ENCODE data around the gene GSS. TPM values are rescaled to one million over a fixed set of nuclear protein-coding genes. Genes with fewer than 3 reads are reported as not detected.
"Not testable (repeated sequence)": the region's sequence is repeated elsewhere in the genome, so short reads cannot be mapped to it uniquely, and the experiment has no call there.

The GSS gene
- total and polyA plus RNA-seq, 9 donors, result 14.5 to 42.0 (median 22.2) TPM

GRCh38 chr20:34884260-34884659 is 71.3 kb downstream of the GSS start:
- intact Hi-C loops (cut with DNase I), result no loop called here
- no peaks in the 10 kb centered on the region for H3K9me3 ChIP-seq
- WGBS, 3 donors, result 72 to 77% (median 76%) methylated on average over 1 of the region's 1 CpG
- H3K27me3 ChIP-seq, result no peaks in the 10 kb centered on the region
- TF ChIP-seq POLR2A (IDR thresholded peaks at IDR 0.05) (no peak), CTCF (IDR thresholded peaks at IDR 0.05) (no peak), EP300 (IDR thresholded peaks at IDR 0.05) (no peak)
- DNase-seq, result no peak
- H3K27ac ChIP-seq, result no peak overlapping the region
- H3K4me1 ChIP-seq (ENCODE audit: insufficient read depth), result no peaks in the 10 kb centered on the region
- H3K36me3 ChIP-seq, result no peaks in the 10 kb centered on the region
- no peak overlapping the region for H3K4me3 ChIP-seq

- Histone ChIP-seq H3K9me3 (no peaks in the 10 kb centered on the region), H3K36me3 (no peaks in the 10 kb centered on the region), H3K27ac (no peak overlapping the region), H3K4me1 (ENCODE audit: insufficient read depth) (no peaks in the 10 kb centered on the region), H3K4me3 (no peak overlapping the region), H3K27me3 (no peaks in the 10 kb centered on the region)
- DNase-seq, result no peak
- TF ChIP-seq CTCF (IDR thresholded peaks at IDR 0.05), result no peak
- no peak for TF ChIP-seq EP300 (IDR thresholded peaks at IDR 0.05)
- no peak for TF ChIP-seq POLR2A (IDR thresholded peaks at IDR 0.05)
- intact Hi-C loops (cut with DNase I), result no loop called here
- WGBS, 3 donors, result 82 to 88% (median 85%) methylated on average over 4 of the region's 4 CpGs
Observed at GRCh38 chr20:34883809-34884208, 71.8 kb downstream of the GSS start.

GRCh38 chr20:34883087-34883688 is 72.4 kb downstream of the GSS start:
- Histone ChIP-seq H3K4me3 (no peak overlapping the region), H3K36me3 (no peaks in the 10 kb centered on the region), H3K9me3 (no peaks in the 10 kb centered on the region), H3K4me1 (ENCODE audit: insufficient read depth) (no peaks in the 10 kb centered on the region), H3K27ac (no peak overlapping the region), H3K27me3 (no peaks in the 10 kb centered on the region)
- DNase-seq, result no peak
- intact Hi-C loops (cut with DNase I), result no loop called here
- TF ChIP-seq POLR2A (IDR thresholded peaks at IDR 0.05), result no peak
- TF ChIP-seq CTCF (IDR thresholded peaks at IDR 0.05), result no peak
- TF ChIP-seq EP300 (IDR thresholded peaks at IDR 0.05), result no peak

GRCh38 chr20:34881689-34882088 is 73.9 kb downstream of the GSS start:
- Histone ChIP-seq H3K9me3 (no peaks in the 10 kb centered on the region), H3K4me3 (no peak overlapping the region), H3K36me3 (no peaks in the 10 kb centered on the region), H3K4me1 (ENCODE audit: insufficient read depth) (peaks cover 4% of the 10 kb centered on the region), H3K27ac (no peak overlapping the region), H3K27me3 (no peaks in the 10 kb centered on the region)
- TF ChIP-seq POLR2A (IDR thresholded peaks at IDR 0.05), result no peak
- no peak for TF ChIP-seq EP300 (IDR thresholded peaks at IDR 0.05)
- no peak for TF ChIP-seq CTCF (IDR thresholded peaks at IDR 0.05)
- WGBS, 3 donors, result 46 to 47% (median 47%) methylated on average over 2 of the region's 2 CpGs
- DNase-seq, result no peak
- intact Hi-C loops (cut with DNase I), result no loop called here

- H3K27ac ChIP-seq; H3K27me3 ChIP-seq; H3K4me3 ChIP-seq; H3K9me3 ChIP-seq; H3K36me3 ChIP-seq; DNase-seq; H3K4me1 ChIP-seq (ENCODE audit: insufficient read depth); intact Hi-C loops (cut with DNase I): not testable (repeated sequence)
- 82 to 83% (median 83%) methylated on average over 7 of the region's 7 CpGs for WGBS, 3 donors
Observed at GRCh38 chr20:34880971-34881370, 74.6 kb downstream of the GSS start.
